ENCODE data around the gene CALR.

DNA sequence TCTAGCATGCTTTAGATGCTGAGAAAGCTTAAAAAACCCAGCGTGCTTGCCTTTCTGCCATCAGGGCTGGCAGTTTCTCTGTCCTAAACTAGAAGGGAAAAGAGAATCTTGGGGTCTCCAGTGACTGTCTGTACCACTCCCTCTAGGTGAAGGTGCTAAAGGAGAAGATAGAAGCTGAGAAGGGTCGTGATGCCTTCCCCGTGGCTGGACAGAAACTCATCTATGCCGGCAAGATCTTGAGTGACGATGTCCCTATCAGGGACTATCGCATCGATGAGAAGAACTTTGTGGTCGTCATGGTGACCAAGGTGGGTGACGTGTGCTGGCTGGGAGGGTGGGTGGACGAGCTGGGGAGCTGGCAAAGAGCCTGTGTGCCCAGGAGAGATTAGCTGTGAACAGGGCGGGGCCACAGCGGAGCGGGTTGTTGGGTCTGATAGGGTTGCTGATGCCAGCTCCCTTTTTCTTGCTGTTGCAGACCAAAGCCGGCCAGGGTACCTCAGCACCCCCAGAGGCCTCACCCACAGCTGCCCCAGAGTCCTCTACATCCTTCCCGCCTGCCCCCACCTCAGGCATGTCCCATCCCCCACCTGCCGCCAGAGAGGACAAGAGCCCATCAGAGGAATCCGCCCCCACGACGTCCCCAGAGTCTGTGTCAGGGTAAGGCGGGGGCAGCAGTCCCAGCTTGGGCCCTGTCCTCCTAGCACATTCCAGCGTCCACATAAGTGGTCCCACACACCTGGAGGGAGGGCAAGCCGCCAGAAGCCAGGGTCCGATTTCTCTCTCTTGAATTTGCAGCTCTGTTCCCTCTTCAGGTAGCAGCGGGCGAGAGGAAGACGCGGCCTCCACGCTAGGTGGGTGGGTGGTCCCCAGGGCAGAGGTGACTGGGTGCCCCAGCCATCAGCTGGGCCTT lies 9.5 kb downstream of the CALR start:
- TF ChIP-seq SUZ12 (IDR thresholded peaks at IDR 0.05) (no peak), L3MBTL2 (conservative IDR thresholded peaks at IDR 0.05) (no peak), ZNF384 (IDR thresholded peaks at IDR 0.05) (no peak), ARNT (IDR thresholded peaks at IDR 0.05) (no peak)
- TF ChIP-seq, protein P1, sequence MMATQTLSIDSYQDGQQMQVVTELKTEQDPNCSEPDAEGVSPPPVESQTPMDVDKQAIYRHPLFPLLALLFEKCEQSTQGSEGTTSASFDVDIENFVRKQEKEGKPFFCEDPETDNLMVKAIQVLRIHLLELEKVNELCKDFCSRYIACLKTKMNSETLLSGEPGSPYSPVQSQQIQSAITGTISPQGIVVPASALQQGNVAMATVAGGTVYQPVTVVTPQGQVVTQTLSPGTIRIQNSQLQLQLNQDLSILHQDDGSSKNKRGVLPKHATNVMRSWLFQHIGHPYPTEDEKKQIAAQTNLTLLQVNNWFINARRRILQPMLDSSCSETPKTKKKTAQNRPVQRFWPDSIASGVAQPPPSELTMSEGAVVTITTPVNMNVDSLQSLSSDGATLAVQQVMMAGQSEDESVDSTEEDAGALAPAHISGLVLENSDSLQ (IDR thresholded peaks at IDR 0.05), result no peak
